ENCODE results near the gene DCDC1.

DCDC1 gene

GRCh38 chr11:30852645-30853044 is 516.9 kb downstream of the DCDC1 start:
- DNase-seq, result no peak

GRCh38 chr11:30852091-30852490 is 517.4 kb downstream of the DCDC1 start:
- no peak for DNase-seq

- DNase-seq, result no peak
These were observed 532.3 kb downstream of the DCDC1 start for GRCh38 chr11:30837252-30837651.

GRCh38 chr11:30832831-30833230 is 536.7 kb downstream of the DCDC1 start:
- no peak for DNase-seq

GRCh38 chr11:30830681-30831080 is 538.9 kb downstream of the DCDC1 start:
- peak; percentile 9 for DNase-seq

GRCh38 chr11:30826911-30827310 is 542.6 kb downstream of the DCDC1 start:
- no peak for DNase-seq

- no peak for DNase-seq
These were observed 543.8 kb downstream of the DCDC1 start for GRCh38 chr11:30825723-30826122.

- no peak for DNase-seq
These were observed 546.4 kb downstream of the DCDC1 start for GRCh38 chr11:30823119-30823518.

GRCh38 chr11:30821438-30821965 is 548.0 kb downstream of the DCDC1 start:
- no peak for DNase-seq

GRCh38 chr11:30818721-30819120 is 550.8 kb downstream of the DCDC1 start:
- DNase-seq, result no peak

GRCh38 chr11:30816959-30817880 is 552.3 kb downstream of the DCDC1 start:
- DNase-seq, result no peak

- no peak for DNase-seq
These were observed 553.9 kb downstream of the DCDC1 start for GRCh38 chr11:30815619-30816018.

GRCh38 chr11:30814737-30815136 is 554.8 kb downstream of the DCDC1 start:
- DNase-seq, result no peak

All from fibroblast of skin of abdomen (primary cell).